Endometrium (tissue), 2 donors: ENCODE measurements around the gene ATP10B.

Experiments used
- FAIRE-seq: peaks from 2 replicates; lab custom pipeline; 2012; peaks lifted over from hg19 to GRCh38; lab: Jason Lieb, UNC
- donor health status: control.
- donor health status: control.

ATP10B gene

DNA sequence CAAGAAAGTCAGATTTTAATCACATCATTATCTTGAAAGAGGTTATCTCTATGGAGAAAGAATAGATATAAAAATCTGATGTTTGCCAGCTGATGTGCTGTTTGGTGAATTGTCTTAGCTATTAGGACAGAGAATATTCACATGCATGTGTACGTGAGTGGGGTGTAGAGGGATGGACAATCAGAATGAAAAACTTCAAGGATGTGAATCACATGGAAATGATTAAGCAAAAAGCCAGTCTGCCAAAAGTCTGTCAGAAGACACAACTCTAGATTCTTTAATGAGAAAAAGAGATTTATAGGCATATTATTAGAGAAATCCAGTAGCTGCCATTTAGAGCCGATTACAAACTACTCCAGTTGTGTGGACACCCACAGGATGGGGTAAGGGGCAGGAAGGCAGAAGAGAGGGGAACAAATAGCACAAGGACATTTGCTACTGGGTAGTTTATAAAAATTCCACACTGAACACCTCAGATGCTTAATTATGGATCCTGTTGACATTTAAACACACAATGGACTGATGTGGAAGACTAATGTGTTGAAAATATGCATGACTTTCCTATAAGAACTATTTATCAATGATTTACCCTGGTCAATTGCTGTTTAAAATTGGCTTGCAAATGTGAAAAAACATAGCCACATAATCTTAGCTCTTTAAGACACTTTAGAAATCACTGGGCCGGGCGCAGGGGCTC lies 302.9 kb downstream of the ATP10B start:
- no peak for FAIRE-seq

- FAIRE-seq, result no peak
Observed at GRCh38 chr5:160547872-160548271, 304.1 kb downstream of the ATP10B start.

- FAIRE-seq, result no peak
Observed at GRCh38 chr5:160547061-160547460, 304.9 kb downstream of the ATP10B start.

DNA sequence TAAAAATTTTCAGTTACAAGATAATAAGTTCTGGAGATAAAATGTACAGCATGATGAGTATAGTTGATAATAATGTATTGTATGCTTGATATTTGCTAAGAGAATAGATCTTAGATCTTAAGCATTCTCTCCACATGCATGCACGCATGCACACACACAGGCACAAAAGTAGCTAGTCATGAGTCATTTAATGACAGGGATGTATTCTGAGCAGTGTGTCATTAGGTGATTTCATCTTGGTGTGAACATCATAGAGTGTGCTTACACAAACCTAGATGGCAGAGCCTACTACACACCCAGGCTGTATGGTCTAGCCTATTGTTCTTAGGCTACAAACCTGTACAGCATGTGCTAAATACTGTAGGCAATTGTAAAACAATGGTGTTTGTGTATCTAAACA lies 306.2 kb downstream of the ATP10B start:
- FAIRE-seq, result no peak

DNA sequence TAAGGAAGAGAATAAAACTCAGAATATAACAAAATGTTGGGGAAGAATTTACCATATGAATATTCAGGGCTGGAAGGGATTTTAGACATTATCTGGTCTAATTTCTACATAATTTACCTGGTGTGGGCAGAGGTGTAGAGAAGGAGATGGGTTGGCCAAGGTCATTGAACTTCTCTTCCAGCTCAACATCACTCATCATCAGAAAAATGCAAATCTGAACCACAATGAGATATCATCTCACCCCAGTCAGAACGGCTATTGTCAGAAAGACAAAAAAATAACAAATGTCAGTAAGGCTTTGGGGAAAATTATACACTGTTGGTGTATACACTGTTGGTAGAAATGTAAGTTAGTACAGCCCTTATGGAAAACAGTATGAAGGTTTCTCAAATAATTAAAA lies 308.6 kb downstream of the ATP10B start:
- no peak for FAIRE-seq

GRCh38 chr5:160542840-160543239 lies 309.2 kb downstream of the ATP10B start:
- FAIRE-seq, result no peak

GRCh38 chr5:160542281-160542680 lies 309.7 kb downstream of the ATP10B start:
- no peak for FAIRE-seq

GRCh38 chr5:160539431-160539830 lies 312.6 kb downstream of the ATP10B start:
- FAIRE-seq, result no peak

DNA sequence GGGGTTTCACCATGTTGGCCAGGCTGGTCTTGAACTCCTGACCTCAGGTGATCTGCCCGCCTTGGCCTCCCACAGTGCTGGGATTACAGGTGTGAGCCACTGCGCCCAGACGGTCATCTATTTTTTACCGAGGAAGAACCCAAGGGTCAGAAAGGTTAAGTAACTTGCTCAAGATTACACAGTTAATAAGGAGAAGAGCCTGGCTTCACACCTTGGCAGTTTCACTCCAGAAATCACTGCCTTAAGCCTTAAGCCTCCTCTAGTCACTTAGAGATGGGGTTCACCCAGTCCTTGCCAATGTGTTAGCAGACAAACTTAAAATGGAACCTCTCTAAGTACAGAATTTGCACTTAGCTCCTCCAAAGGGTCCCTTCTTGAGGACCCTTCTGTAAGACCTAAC lies 314.1 kb downstream of the ATP10B start:
- FAIRE-seq, result no peak

DNA sequence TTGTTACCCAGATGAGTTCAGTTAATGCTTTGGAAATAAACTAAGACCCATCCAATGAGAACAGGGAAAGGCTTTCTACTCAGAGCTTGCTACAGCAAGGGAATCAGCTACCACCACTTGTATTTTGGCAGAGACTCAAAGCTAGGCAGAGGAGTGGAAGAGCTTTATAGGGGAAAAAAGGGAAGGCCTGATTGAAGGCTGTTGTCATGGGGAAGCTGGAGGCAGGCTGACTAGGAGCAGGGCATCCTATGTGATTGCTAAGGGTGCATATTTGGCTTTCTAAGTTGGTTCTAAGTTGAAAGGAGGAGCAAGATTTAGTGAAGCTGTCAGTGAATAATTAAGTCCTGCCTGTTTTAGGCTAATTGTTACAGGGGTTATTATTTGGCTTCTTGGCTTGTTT lies 314.9 kb downstream of the ATP10B start:
- FAIRE-seq, result no peak

GRCh38 chr5:160534914-160535313 lies 317.1 kb downstream of the ATP10B start:
- FAIRE-seq, result no peak

DNA sequence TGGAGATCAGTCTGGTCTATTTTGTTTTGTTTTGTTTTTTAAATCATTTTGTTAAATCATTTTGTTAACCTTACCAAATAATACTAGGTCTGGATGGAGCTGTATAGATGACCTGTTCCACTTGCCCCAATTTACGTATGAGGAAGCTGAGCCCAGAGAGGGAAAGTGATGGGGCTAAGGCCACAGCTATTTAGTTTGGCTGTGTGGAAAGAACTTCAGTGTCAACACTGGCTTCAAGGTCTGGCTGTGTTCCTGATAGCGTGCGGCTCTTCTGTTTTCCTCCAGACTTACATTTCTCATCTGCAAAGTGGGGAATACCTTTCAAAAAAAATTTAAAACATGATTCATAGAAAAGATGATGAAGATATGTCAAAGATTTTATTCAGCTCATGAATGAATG lies 317.9 kb downstream of the ATP10B start:
- no peak for FAIRE-seq

DNA sequence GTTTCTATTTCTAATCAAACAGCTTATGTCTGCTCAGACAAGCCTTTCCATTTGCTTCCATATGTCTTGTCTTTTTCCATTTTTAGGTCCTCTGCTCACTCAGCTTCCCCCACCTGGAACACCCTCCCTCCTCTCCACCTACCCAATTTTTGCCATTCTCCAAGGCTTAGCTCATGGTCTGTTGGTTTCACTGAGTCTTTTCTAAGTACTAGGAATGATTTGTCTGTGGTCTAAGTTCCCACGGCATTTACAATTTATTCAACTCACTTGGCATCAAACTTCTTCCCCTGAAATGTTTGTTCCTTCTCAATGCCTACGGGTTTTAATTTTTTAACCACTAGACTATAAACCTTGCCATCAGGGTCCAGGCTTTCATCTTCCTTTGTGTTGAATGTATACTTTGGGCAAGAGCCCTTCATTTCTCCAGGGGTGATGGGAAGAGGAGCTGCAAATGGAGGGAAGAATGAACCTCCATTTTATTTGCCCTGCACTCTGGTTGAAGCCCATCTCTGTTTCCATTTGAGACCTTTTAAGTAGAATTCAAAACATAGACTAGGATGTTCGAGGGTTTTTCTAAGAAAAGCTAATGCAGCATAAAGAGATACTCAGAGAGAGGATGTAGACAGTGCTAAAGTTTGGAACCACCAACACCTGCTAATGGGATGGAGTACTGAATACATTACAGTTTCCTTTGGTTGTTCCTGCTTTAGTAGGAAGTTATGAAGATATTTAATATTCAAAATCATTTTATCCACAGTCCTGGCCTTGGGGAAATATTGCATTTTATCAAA lies 326.3 kb downstream of the ATP10B start:
- FAIRE-seq, result no peak

DNA sequence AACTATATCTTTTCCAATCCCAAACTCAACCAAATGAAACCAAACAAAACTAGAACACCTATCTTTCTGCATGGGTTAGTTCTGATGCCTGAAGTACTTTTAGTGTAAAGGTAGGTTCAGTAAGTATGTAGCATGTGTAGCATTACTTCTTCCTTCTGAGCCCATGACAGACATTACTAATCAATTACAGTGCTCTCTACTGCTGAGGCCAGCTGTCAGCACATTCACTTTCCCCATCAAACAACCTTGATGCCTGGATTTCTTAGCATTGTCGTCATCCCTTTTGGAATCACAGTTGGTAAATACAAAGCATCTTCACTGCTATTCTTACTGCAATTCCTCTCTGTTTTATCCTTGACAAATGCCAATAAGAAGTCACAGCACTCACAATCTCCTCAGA lies 327.2 kb downstream of the ATP10B start:
- FAIRE-seq, result no peak

DNA sequence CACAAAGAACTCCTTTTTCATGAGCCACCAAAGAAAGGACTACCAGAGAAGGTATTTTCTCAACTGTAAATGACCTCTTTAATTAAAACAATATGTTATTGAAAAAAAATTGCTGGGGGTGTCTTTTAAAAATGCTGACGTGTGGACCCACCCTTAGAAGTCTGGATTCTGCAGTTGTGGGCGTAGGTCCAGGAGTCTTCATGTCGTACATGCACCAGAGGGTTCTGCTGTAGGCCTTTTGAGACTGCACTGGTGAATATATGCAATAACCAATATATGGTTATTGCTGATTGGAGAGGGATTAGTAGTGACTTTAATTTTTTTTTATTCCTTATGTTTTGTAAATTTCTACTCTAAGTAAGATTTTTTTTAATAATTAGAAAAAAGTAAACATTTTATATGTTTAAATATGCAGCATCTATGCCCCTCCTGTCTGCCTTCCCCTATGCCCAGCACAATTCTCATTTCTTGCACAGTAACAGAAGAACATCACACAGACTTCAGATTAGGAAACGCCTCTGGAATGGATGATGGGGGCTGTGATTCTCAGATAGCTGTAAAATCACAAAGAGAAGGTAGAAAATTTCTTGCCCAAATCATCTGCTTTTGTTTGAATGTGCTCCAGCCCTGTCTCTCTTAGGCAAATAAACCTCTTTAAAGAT lies 328.4 kb downstream of the ATP10B start:
- FAIRE-seq, result no peak

DNA sequence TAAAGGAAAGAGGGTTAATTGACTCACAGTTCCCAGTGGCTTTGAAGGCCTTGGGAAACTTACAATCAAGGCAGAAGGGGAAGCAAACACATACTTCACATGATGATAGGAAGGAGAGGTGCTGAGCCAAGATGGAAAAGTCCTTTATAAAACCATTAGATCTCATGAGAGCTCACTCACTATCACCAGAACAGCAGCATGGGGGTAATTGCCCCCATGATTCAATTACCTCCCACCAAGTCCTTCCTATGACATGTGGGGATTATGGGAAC lies 330.7 kb downstream of the ATP10B start:
- no peak for FAIRE-seq

DNA sequence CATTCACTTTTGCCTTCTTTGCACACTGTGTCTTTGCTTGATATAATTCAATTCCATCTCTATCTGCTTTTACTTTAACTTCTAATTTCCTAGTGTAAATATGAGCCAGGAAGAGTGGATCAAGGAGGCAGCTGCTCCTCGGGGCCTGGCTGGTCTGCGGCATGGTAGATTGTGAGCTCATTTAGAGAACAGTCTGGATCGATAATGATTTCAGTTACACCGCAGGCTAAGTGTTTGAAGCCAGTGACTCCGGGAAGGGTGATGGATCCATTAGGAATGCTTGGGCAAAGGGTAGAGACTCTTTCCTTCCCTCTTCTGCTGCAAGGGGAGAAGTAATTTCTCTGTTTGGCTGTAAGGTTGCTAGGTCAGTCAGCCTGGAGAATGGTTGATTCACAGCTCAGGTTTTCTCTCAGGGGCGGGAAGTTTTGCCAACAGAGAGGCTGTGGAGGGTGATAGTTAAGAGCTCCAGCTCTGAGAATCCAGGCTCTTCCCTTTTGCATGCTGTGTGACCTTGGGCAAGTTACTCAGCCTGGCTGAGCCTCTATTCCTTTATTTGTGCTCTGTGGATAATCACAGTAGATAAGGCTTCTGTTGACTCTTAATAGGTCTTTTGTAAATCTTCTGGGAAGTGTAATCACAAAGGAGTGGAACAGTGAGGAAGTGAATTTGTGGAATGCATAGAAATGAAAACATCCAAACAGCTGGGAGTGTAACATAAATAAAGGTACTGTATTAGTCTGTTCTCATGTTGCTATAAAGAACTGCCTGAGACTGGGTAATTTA lies 331.2 kb downstream of the ATP10B start:
- no peak for FAIRE-seq

- no peak for FAIRE-seq
Observed at GRCh38 chr5:160516696-160517530, 335.1 kb downstream of the ATP10B start.

GRCh38 chr5:160514866-160515265 lies 337.1 kb downstream of the ATP10B start:
- no peak for FAIRE-seq

DNA sequence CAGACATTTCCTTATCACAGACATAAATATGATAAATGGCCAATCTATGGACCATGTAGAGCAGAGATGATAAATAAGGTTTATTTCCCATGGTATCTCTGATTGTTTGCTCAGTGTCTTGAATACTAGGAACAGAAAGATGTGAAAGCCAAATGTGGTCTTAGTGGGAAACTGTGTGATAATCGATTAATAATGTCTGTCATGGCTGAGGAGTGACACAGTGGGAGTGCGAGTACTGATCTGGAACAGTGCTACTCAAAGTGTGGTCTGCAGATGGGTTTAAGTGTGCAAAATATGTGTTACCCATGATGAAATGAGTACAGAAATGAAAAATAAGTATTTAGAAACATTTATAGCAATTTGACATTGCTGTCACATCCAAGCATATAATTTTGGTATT lies 337.8 kb downstream of the ATP10B start:
- FAIRE-seq, result no peak

GRCh38 chr5:160513485-160513884 lies 338.5 kb downstream of the ATP10B start:
- FAIRE-seq, result no peak
